Measurements from ENCODE around the gene ABLIM2. TPM values are rescaled to one million over a fixed set of nuclear protein-coding genes. Genes with fewer than 3 reads are reported as not detected.

The ABLIM2 gene
- total RNA-seq, 4 donors from 2014 or later: 9.2 to 24.0 (median 12.3) TPM

- Histone ChIP-seq H3K27ac (no peak overlapping the region), H3K36me3 (no peaks in the 10 kb centered on the region), H3K4me3 (replicated peaks in 1 of 3) (no peak overlapping the region), H3K9me3 (no peaks in the 10 kb centered on the region), H3K4me1 (peaks cover 8 to 11% of the 10 kb centered on the region in 2 donors), H3K27me3 (no peaks in the 10 kb centered on the region)
- no peak for DNase-seq
- intact Hi-C loops (cut with DNase I): no loop called here
- TF ChIP-seq CTCF (IDR thresholded peaks at IDR 0.05) (no peak), POLR2A (IDR thresholded peaks at IDR 0.05) (no peak)
- 95% methylated on average over 8 to 10 of the region's 10 CpGs for WGBS, 2 donors
These were observed 167.7 kb downstream of the ABLIM2 start for GRCh38 chr4:7990807-7991459.

GRCh38 chr4:7989654-7990053 is 169.0 kb downstream of the ABLIM2 start:
- Histone ChIP-seq H3K9me3 (no peaks in the 10 kb centered on the region), H3K4me3 (replicated peaks in 1 of 3) (no peak overlapping the region), H3K27ac (no peak overlapping the region), H3K4me1 (peaks cover 12 to 14% of the 10 kb centered on the region in 2 donors), H3K36me3 (no peaks in the 10 kb centered on the region), H3K27me3 (no peaks in the 10 kb centered on the region)
- DNase-seq: no peak
- intact Hi-C loops (cut with DNase I): loop anchor here (5.0 kb wide), 1 partner anchor 187 kb away; no protein-coding TSS in a partner anchor
- no peak for TF ChIP-seq CTCF (IDR thresholded peaks at IDR 0.05)
- no peak for TF ChIP-seq POLR2A (IDR thresholded peaks at IDR 0.05)
- WGBS, 2 donors: 77 to 83% methylated on average over 2 of the region's 2 CpGs

- Histone ChIP-seq H3K4me1 (peaks cover 12 to 14% of the 10 kb centered on the region in 2 donors), H3K27me3 (no peaks in the 10 kb centered on the region), H3K9me3 (no peaks in the 10 kb centered on the region), H3K27ac (no peak overlapping the region), H3K4me3 (replicated peaks in 1 of 3) (no peak overlapping the region), H3K36me3 (no peaks in the 10 kb centered on the region)
- no peak for DNase-seq
- TF ChIP-seq CTCF (IDR thresholded peaks at IDR 0.05) (no peak), POLR2A (IDR thresholded peaks at IDR 0.05) (no peak)
- 93 to 97% methylated on average over 1 of the region's 1 CpG for WGBS, 2 donors
- intact Hi-C loops (cut with DNase I): loop anchor here (5.0 kb wide), 1 partner anchor 186 kb away; no protein-coding TSS in a partner anchor
These were observed 170.2 kb downstream of the ABLIM2 start for GRCh38 chr4:7988437-7988836.

- Histone ChIP-seq H3K4me1 (peaks cover 12 to 14% of the 10 kb centered on the region in 2 donors), H3K4me3 (replicated peaks in 1 of 3) (no peak overlapping the region), H3K27me3 (no peaks in the 10 kb centered on the region), H3K9me3 (no peaks in the 10 kb centered on the region), H3K27ac (no peak overlapping the region), H3K36me3 (no peaks in the 10 kb centered on the region)
- no peak for TF ChIP-seq POLR2A (IDR thresholded peaks at IDR 0.05)
- peak; percentile 74 to 92 (median 82) for TF ChIP-seq CTCF (IDR thresholded peaks at IDR 0.05)
- peak; percentile 78 to 79 for DNase-seq
- intact Hi-C loops (cut with DNase I): loop anchor here (5.0 kb wide), 1 partner anchor 185 kb away; no protein-coding TSS in a partner anchor
- WGBS, 2 donors: 60 to 63% methylated on average over 10 of the region's 10 CpGs
These were observed 171.2 kb downstream of the ABLIM2 start for GRCh38 chr4:7987148-7987989.
